HUDEP-2 (cell line): ENCODE results near the gene BMI1.
"Not testable (repeated sequence)": the region's sequence is repeated elsewhere in the genome, so short reads cannot be mapped to it uniquely, and the experiment has no call there.

Source experiments
- DNase-seq, 76 experiments: peaks; one replicate each; lab custom pipeline; 2025; ENCODE audit not compliant: unreplicated experiment in 76 of 76; lab: John Stamatoyannopoulos, UW

BMI1 gene

GRCh38 chr10:22320591-22321155 is at the start of gene BMI1:
Gene BMI1 (plus strand): TSS chr10:22321099. CDS start chr10:22326450, 5,351 bp downstream.
- peak in 71 of 76 experiments; percentile 8 to 81 (median 66) for DNase-seq

GRCh38 chr10:22271786-22272185 is 49.1 kb upstream of the BMI1 start:
- no peak for DNase-seq

- DNase-seq: no peak
Measured at GRCh38 chr10:22278441-22278782, 42.5 kb upstream of the BMI1 start.

- no peak for DNase-seq
Measured at GRCh38 chr10:22280078-22280477, 40.8 kb upstream of the BMI1 start.

- no peak for DNase-seq
Measured at GRCh38 chr10:22285130-22285529, 35.8 kb upstream of the BMI1 start.

- DNase-seq: no peak
Measured at GRCh38 chr10:22293747-22294404, 27.0 kb upstream of the BMI1 start.

GRCh38 chr10:22294694-22295093 is 26.2 kb upstream of the BMI1 start:
- DNase-seq: no peak

GRCh38 chr10:22301193-22301592 is 19.7 kb upstream of the BMI1 start:
- DNase-seq: no peak

- no peak for DNase-seq
Measured at GRCh38 chr10:22303461-22303860, 17.4 kb upstream of the BMI1 start.

- DNase-seq: no peak
Measured at GRCh38 chr10:22305721-22306120, 15.2 kb upstream of the BMI1 start.

GRCh38 chr10:22308390-22308789 is 12.5 kb upstream of the BMI1 start:
- DNase-seq: no peak

- DNase-seq: no peak
Measured at GRCh38 chr10:22309180-22310000, 11.5 kb upstream of the BMI1 start.

- not testable (repeated sequence) for DNase-seq
Measured at GRCh38 chr10:22310012-22310411, 10.9 kb upstream of the BMI1 start.

GRCh38 chr10:22310928-22311327 is 10.0 kb upstream of the BMI1 start:
- no peak for DNase-seq

GRCh38 chr10:22314852-22315251 is 6.0 kb upstream of the BMI1 start:
- no peak for DNase-seq

- peak in 9 of 76 experiments; percentile 18 to 56 (median 40) for DNase-seq
Measured at GRCh38 chr10:22315455-22316285, 5.2 kb upstream of the BMI1 start.

GRCh38 chr10:22316286-22317075 is 4.4 kb upstream of the BMI1 start, which contains the start of gene COMMD3:
Gene COMMD3 (plus strand): TSS chr10:22316388. CDS start chr10:22316418, 30 bp downstream.
- DNase-seq: peak in 72 of 76 experiments; percentile 6 to 88 (median 65)

GRCh38 chr10:22317076-22317370 is 3.9 kb upstream of the BMI1 start:
- peak in 15 of 76 experiments; percentile 21 to 71 (median 49) for DNase-seq

- DNase-seq: peak in 2 of 76 experiments; percentile 9 to 20
Measured at GRCh38 chr10:22317771-22318565, 2.9 kb upstream of the BMI1 start.
